ENCODE measurements around the gene SPIC.

DNA sequence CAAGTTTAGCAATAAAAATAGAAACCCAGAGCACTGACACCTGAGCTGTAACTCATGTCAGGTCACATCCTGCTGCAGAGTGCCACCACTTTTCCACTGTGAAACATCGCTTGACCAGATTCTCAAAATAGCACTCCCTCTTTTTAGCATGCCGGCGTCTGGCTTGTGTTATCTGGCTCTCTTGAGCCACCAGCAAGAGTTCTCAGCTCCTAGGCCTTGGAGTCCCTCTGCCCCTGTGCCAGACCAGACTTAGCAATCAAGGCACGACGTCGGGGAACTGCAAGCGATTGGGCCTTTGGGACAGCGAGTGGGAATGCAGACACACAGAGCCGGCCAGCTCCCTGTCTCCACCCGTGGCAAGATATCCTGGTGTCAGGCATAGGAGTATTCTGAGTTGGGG, 52.5 kb downstream of the SPIC start:
- TF ChIP-seq POLR2A (IDR thresholded peaks at IDR 0.05; ENCODE audit: low read depth, low read length) (no peak), JUN (IDR thresholded peaks at IDR 0.05; ENCODE audit: borderline replicate concordance, insufficient read depth, insufficient read length, low read depth) (no peak), GATA2 (IDR thresholded peaks at IDR 0.05; ENCODE audit: insufficient read depth, insufficient read length, low read depth, low read length) (no peak), POLR2AphosphoS5 (IDR thresholded peaks at IDR 0.05; ENCODE audit: insufficient read depth, low read depth, low read length) (no peak), EZH2 (IDR thresholded peaks at IDR 0.05; ENCODE audit: borderline replicate concordance, low read depth, low read length, severe bottlenecking) (no peak)
- TF ChIP-seq, protein P1, sequence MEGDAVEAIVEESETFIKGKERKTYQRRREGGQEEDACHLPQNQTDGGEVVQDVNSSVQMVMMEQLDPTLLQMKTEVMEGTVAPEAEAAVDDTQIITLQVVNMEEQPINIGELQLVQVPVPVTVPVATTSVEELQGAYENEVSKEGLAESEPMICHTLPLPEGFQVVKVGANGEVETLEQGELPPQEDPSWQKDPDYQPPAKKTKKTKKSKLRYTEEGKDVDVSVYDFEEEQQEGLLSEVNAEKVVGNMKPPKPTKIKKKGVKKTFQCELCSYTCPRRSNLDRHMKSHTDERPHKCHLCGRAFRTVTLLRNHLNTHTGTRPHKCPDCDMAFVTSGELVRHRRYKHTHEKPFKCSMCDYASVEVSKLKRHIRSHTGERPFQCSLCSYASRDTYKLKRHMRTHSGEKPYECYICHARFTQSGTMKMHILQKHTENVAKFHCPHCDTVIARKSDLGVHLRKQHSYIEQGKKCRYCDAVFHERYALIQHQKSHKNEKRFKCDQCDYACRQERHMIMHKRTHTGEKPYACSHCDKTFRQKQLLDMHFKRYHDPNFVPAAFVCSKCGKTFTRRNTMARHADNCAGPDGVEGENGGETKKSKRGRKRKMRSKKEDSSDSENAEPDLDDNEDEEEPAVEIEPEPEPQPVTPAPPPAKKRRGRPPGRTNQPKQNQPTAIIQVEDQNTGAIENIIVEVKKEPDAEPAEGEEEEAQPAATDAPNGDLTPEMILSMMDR (IDR thresholded peaks at IDR 0.05; ENCODE audit: extremely low read depth in 1 of 2, insufficient read depth in 1 of 2, low read depth in 1 of 2, low read length in 2 of 2) = no peak
- TF ChIP-seq, protein P2, sequence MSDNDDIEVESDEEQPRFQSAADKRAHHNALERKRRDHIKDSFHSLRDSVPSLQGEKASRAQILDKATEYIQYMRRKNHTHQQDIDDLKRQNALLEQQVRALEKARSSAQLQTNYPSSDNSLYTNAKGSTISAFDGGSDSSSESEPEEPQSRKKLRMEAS (IDR thresholded peaks at IDR 0.05; ENCODE audit: insufficient read depth, insufficient read length) = no peak

Measured in endothelial cell of umbilical vein (primary cell).